Measurements from ENCODE around the gene RGS8. TPM values are rescaled to one million over a fixed set of nuclear protein-coding genes. Genes with fewer than 3 reads are reported as not detected.

Gene RGS8
- total RNA-seq, 4 donors from 2014 or later = not detected

DNA sequence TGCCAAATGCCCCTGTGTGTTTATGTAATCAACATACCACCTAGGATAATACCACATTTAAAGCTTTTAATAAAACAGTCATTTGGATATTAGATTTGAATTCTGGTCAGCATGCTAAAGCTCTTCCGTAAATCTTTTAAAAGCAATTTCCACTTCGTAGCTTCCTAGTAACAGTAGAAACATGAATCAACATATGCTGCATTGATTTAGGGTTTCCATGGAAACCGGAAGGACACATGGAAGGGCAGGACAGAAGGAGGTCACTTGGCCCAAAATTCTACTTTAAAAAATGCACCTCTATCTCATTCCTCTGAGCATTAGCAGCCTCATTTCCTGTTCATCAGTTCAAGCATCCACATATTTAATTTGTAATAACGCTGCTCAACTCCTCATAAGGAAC is 8.1 kb downstream of the RGS8 start:
- TF ChIP-seq, protein P1, sequence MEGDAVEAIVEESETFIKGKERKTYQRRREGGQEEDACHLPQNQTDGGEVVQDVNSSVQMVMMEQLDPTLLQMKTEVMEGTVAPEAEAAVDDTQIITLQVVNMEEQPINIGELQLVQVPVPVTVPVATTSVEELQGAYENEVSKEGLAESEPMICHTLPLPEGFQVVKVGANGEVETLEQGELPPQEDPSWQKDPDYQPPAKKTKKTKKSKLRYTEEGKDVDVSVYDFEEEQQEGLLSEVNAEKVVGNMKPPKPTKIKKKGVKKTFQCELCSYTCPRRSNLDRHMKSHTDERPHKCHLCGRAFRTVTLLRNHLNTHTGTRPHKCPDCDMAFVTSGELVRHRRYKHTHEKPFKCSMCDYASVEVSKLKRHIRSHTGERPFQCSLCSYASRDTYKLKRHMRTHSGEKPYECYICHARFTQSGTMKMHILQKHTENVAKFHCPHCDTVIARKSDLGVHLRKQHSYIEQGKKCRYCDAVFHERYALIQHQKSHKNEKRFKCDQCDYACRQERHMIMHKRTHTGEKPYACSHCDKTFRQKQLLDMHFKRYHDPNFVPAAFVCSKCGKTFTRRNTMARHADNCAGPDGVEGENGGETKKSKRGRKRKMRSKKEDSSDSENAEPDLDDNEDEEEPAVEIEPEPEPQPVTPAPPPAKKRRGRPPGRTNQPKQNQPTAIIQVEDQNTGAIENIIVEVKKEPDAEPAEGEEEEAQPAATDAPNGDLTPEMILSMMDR (IDR thresholded peaks at IDR 0.05) = no peak
- TF ChIP-seq EP300 (IDR thresholded peaks at IDR 0.05) (no peak), POLR2A (IDR thresholded peaks at IDR 0.05) (no peak), POLR2AphosphoS5 (IDR thresholded peaks at IDR 0.05) (no peak)
- Histone ChIP-seq H3K4me1 (peaks cover 0 to 49% (median 22%) of the 10 kb centered on the region in 3 donors), H3K36me3 (no peaks in the 10 kb centered on the region), H3K4me3 (no peak overlapping the region), H3K27me3 (no peaks in the 10 kb centered on the region), H3K27ac (no peak overlapping the region), H3K9me3 (no peaks in the 10 kb centered on the region)
- no peak for ATAC-seq
- WGBS, 2 donors (ENCODE audit: low coverage in 1 of 2) = 37 to 53% methylated on average over 4 of the region's 4 CpGs

DNA sequence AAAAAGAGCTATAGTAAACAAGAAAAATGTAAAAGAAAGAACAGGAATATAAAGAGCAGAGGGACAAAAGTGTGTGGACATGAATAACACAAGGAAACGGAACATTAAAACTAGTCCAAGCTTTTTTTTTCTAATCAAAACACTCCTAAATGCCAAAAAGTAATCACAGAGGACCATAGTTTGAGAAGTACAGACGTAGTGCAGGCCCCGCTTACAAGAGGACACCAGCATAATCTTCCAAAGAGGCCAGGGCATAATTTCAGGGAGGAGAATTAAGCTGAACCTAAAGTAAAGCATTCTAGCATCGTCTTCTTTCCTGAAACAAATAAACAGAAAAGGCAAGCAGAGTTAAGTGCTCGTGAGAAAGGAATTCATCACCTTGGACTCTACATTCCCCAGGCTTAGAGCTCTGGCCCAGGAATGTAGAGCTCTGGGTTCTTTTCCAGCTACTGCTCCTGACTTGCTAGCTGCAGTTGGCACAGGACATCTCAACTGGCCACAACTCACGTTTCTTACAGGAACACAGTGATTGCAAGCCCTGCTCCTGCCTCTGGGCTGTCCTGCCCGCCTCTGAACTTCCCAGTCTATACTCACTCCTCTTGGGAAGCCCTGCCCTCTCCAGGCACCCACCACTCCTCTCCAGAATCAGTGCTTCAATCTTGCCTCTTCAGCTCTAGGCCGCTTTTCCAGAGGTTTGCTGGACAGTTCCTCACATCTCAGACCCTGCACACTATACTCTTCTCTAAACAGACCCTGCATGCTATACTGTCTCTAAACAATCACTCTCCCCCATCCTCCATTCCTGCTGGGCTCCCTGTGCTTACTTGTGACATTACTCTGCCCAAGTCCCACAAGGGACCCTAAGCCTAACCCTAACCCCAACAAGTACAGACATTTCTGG is 9.8 kb downstream of the RGS8 start:
- ATAC-seq = peak; percentile 84
- 28 to 51% methylated on average over 4 to 8 of the region's 8 CpGs for WGBS, 2 donors (ENCODE audit: low coverage in 1 of 2)
- Histone ChIP-seq H3K9me3 (no peaks in the 10 kb centered on the region), H3K4me3 (no peak overlapping the region), H3K27me3 (no peaks in the 10 kb centered on the region), H3K36me3 (no peaks in the 10 kb centered on the region), H3K4me1 (peaks cover 0 to 49% (median 22%) of the 10 kb centered on the region in 3 donors), H3K27ac (peak overlapping the region; percentile 55 to 76 (median 68))
- TF ChIP-seq, protein P1 (IDR thresholded peaks at IDR 0.05) = peak in 2 of 4 experiments; percentile 33 to 39
- no peak for TF ChIP-seq POLR2A (IDR thresholded peaks at IDR 0.05)
- TF ChIP-seq POLR2AphosphoS5 (IDR thresholded peaks at IDR 0.05) = peak; percentile 64
- no peak for TF ChIP-seq EP300 (IDR thresholded peaks at IDR 0.05)

DNA sequence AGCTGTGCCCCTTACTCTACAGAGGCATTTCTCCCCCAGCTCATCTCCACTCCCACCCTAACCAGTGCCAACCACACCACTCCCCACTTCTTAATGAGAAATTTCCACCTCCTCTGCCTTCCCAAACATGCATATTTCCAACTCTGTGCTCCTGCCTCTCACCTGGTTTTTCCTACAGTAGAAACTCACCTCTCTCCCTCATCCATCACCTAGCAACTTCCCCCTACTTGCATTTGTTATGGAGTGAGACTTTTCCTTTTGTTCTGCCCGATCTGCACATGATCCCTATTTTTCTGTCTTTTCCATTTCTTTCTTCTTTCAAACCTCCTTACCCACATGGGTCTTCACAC is 11.9 kb downstream of the RGS8 start:
- Histone ChIP-seq H3K4me3 (no peak overlapping the region), H3K4me1 (peaks cover 0 to 48% (median 22%) of the 10 kb centered on the region in 3 donors), H3K9me3 (no peaks in the 10 kb centered on the region), H3K27ac (no peak overlapping the region), H3K27me3 (no peaks in the 10 kb centered on the region), H3K36me3 (no peaks in the 10 kb centered on the region)
- 67 to 100% methylated on average over 1 of the region's 1 CpG for WGBS, 2 donors (ENCODE audit: low coverage in 1 of 2)
- ATAC-seq = no peak
- TF ChIP-seq POLR2AphosphoS5 (IDR thresholded peaks at IDR 0.05) = no peak
- no peak for TF ChIP-seq EP300 (IDR thresholded peaks at IDR 0.05)

DNA sequence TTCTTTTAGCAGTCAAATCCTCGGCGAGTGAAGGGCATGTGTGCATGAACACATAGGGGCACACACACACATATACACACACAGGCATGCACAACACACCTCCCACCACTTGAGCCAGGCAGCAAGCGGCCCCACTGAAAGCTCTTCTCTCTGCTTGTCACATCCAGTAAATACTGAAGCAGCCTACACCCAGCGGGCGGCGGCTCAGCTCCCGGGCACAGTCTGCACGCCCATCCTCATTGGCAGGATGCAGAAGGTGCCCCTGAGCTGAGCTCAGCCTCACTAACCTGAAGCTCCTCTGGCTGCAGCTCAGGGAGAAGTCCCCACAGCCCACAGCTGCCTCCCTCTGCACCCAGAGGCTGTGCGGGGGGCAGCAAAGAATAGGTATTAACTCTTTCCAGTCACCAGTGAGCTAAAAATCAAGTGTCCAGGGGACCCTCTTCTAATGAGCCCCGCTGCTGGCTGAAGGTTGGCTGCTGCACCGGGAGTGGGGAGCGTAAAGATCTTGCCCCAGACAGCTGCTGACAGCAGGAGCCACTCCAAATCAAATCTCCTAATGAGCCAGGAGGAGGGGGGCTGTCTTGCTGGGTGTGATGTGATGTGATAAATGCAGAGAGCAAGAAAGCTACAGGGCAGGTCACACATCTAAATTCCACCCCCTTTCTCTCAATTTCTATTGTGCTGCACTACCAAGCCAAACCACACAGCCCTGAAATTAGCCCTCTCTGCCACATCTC is 12.5 kb downstream of the RGS8 start:
- Histone ChIP-seq H3K27me3 (no peaks in the 10 kb centered on the region), H3K4me1 (peaks cover 0 to 43% (median 22%) of the 10 kb centered on the region in 3 donors), H3K9me3 (no peaks in the 10 kb centered on the region), H3K27ac (no peak overlapping the region), H3K36me3 (no peaks in the 10 kb centered on the region), H3K4me3 (no peak overlapping the region)
- WGBS, 2 donors (ENCODE audit: low coverage in 1 of 2) = 34% methylated on average over 7 of the region's 12 CpGs; no CpG with 5 or more reads in 1 of the 2 donors
- TF ChIP-seq POLR2AphosphoS5 (IDR thresholded peaks at IDR 0.05) = no peak
- no peak for TF ChIP-seq EP300 (IDR thresholded peaks at IDR 0.05)
- no peak for TF ChIP-seq POLR2A (IDR thresholded peaks at IDR 0.05)
- TF ChIP-seq, protein P1 (IDR thresholded peaks at IDR 0.05) = peak in 1 of 4 experiments; percentile 12
- peak; percentile 14 for ATAC-seq

DNA sequence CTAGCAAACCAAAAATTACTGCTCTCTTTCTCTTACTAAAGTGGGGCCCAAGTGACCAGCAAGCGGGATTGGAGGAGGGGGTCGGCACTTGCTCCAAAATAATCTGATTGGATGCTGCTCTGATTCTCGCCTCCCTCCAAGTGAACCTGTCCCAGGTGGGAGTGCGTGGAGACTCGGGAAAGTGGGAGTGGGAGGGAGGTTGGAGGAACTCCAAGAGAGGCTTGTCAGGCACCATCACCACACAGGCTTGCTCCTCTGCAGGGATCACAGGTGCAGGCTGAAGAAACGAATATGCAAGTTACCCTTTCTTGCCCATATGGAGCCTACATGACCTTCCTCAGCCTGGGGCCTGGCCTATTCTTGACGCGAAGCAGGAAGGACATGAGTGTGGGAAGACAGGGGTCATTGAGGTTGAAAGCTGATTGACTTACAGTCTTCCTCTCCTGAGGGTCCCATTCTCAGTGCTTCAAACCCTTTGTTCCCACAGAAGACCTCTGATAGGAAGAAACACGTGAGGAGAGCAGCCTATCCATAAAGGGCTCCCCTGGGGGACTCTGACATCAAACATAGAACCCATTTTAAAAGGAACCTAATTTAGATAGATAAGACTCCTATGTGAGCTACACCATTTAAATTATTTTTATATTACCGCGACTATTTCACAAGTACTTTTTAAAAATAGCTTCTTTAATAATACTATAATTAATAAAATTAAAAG is 14.2 kb downstream of the RGS8 start:
- ATAC-seq = no peak
- Histone ChIP-seq H3K27ac (no peak overlapping the region), H3K4me3 (no peak overlapping the region), H3K9me3 (no peaks in the 10 kb centered on the region), H3K27me3 (no peaks in the 10 kb centered on the region), H3K4me1 (peaks cover 0 to 25% (median 13%) of the 10 kb centered on the region in 3 donors), H3K36me3 (no peaks in the 10 kb centered on the region)
- WGBS, 2 donors (ENCODE audit: low coverage in 1 of 2) = 90 to 94% methylated on average over 6 to 8 of the region's 11 CpGs
- TF ChIP-seq POLR2A (IDR thresholded peaks at IDR 0.05) (no peak), POLR2AphosphoS5 (IDR thresholded peaks at IDR 0.05) (no peak), EP300 (IDR thresholded peaks at IDR 0.05) (no peak)
- TF ChIP-seq, protein P1 (IDR thresholded peaks at IDR 0.05) = no peak

Measured in gastroesophageal sphincter (tissue), 4 donors.